IMR-90 (cell line): Measurements from ENCODE around the gene SLC4A8. TPM values are rescaled to one million over a fixed set of nuclear protein-coding genes. Genes with fewer than 3 reads are reported as not detected.

Source experiments
- ATAC-seq: fragments of 200-7000 bp; cut with Tn5 transposase; 2 replicates; pipeline ENCODE4 v1.9.1; 2020; ENCODE audit warnings: low read depth, mild to moderate bottlenecking, moderate library complexity
- BruUV-seq: library from RNA; stranded (reverse); fragments of 400-500 nt; replicated peaks from 2 replicates; lab custom pipeline; 2021; lab: Mats Ljungman, UMichigan
- CTCF ChIA-PET: fragments of 300-600 bp; formaldehyde crosslinking; extraction: SDS; loops from one replicate; lab custom pipeline; 2021; ENCODE audit warnings: antibody characterized with exemption; lab: Yijun Ruan, JAX
- POLR2A ChIA-PET: fragments of 300-600 bp; sonication (Branson Sonifier 250); formaldehyde crosslinking; loops from one replicate; lab custom pipeline; 2022; ENCODE audit warnings: antibody characterized with exemption; ENCODE audit not compliant: unreplicated experiment; lab: Charles Lee
- DNase-seq: peaks from one replicate; pipeline ENCODE4 v3.0.0; 2013
- H2AFZ ChIP-seq: replicated peaks from 2 replicates; pipeline ENCODE3; 2013; ENCODE audit warnings: low read length, mild to moderate bottlenecking; ENCODE audit not compliant: poor library complexity
- H2AK5ac ChIP-seq: 2 replicates; pipeline ENCODE4 v1.6.1; 2013; ENCODE audit warnings: low read depth, low read length, inconsistent platforms
- H2AK9ac ChIP-seq: replicated peaks from 2 replicates; pipeline ENCODE3; 2013; ENCODE audit warnings: mild to moderate bottlenecking, low read depth, low read length, moderate library complexity; ENCODE audit not compliant: poor library complexity
- H2BK120ac ChIP-seq: 2 replicates; pipeline ENCODE4 v1.6.1; 2013; ENCODE audit warnings: low read depth, low read length, inconsistent platforms
- H2BK15ac ChIP-seq: 3 replicates; pipeline ENCODE4 v1.6.1; 2013; ENCODE audit warnings: low read depth, low read length, inconsistent platforms
- H2BK20ac ChIP-seq: 2 replicates; pipeline ENCODE4 v1.6.1; 2013; ENCODE audit warnings: low read depth, mild to moderate bottlenecking, inconsistent platforms, low read length, moderate library complexity
- H2BK5ac ChIP-seq: 2 replicates; pipeline ENCODE4 v1.6.1; 2013; ENCODE audit warnings: mild to moderate bottlenecking, low read depth, low read length, inconsistent platforms; ENCODE audit not compliant: poor library complexity, severe bottlenecking
- H3K14ac ChIP-seq: replicated peaks from 2 replicates; pipeline ENCODE4 v1.6.1; 2013; ENCODE audit warnings: low read depth, low read length, inconsistent platforms
- H3K18ac ChIP-seq: 2 replicates; pipeline ENCODE4 v1.6.1; 2013; ENCODE audit warnings: low read depth, low read length, control low read depth
- H3K23ac ChIP-seq: 2 replicates; pipeline ENCODE4 v1.6.1; 2013; ENCODE audit warnings: low read depth, low read length, inconsistent platforms
- H3K27ac ChIP-seq: 2 replicates; pipeline ENCODE4 v1.5.1; 2013; ENCODE audit warnings: mild to moderate bottlenecking, control low read depth, low read length; ENCODE audit not compliant: insufficient read depth
- H3K27me3 ChIP-seq: 2 replicates; pipeline ENCODE4 v1.6.1; 2013; ENCODE audit warnings: low read length; ENCODE audit not compliant: control insufficient read depth, insufficient read depth
- H3K36me3 ChIP-seq: 2 replicates; pipeline ENCODE4 v1.6.1; 2013; ENCODE audit warnings: low read length, mixed read lengths; ENCODE audit not compliant: control insufficient read depth, insufficient read depth
- H3K4ac ChIP-seq: 2 replicates; pipeline ENCODE4 v1.6.1; 2013; ENCODE audit warnings: low read depth, low read length, inconsistent platforms
- H3K4me1 ChIP-seq: 2 replicates; pipeline ENCODE4 v1.6.1; 2013; ENCODE audit warnings: low read length, mixed read lengths; ENCODE audit not compliant: control insufficient read depth, insufficient read depth
- H3K4me2 ChIP-seq: 2 replicates; pipeline ENCODE4 v1.6.1; 2013; ENCODE audit warnings: low read depth, mild to moderate bottlenecking, control low read depth, low read length, moderate library complexity
- H3K4me3 ChIP-seq: 2 replicates; pipeline ENCODE4 v1.5.1; 2013; ENCODE audit warnings: low read depth, mild to moderate bottlenecking, control low read depth, low read length, moderate library complexity; ENCODE audit not compliant: insufficient read depth
- H3K56ac ChIP-seq: 2 replicates; pipeline ENCODE4 v1.6.1; 2013; ENCODE audit warnings: low read length, inconsistent platforms; ENCODE audit not compliant: insufficient read depth; ENCODE audit errors: extremely low read depth
- H3K79me1 ChIP-seq, 2 experiments: 2 replicates each; pipeline ENCODE4 v1.6.1; 2013; ENCODE audit warnings: low read length in 2 of 2, inconsistent platforms in 1 of 2, low read depth in 1 of 2
- H3K9ac ChIP-seq: 2 replicates; pipeline ENCODE4 v1.6.1; 2013; ENCODE audit warnings: low read depth, low read length, control low read depth
- H3K9me1 ChIP-seq: 2 replicates; pipeline ENCODE4 v1.6.1; 2013; ENCODE audit warnings: low read length, inconsistent platforms; ENCODE audit not compliant: insufficient read depth
- H3K9me3 ChIP-seq: 2 replicates; pipeline ENCODE4 v1.6.1; 2013; ENCODE audit warnings: low read length; ENCODE audit not compliant: control insufficient read depth, insufficient read depth
- H4K20me1 ChIP-seq: 2 replicates; pipeline ENCODE4 v1.6.1; 2013; ENCODE audit warnings: low read length, inconsistent platforms; ENCODE audit not compliant: insufficient read depth
- H4K5ac ChIP-seq: 2 replicates; pipeline ENCODE4 v1.6.1; 2013; ENCODE audit warnings: mild to moderate bottlenecking, low read depth, low read length, control low read depth
- H4K8ac ChIP-seq, 2 experiments: 2 replicates each; pipeline ENCODE4 v1.6.1; 2013; ENCODE audit warnings: low read depth in 2 of 2, low read length in 2 of 2, control low read depth in 1 of 2, inconsistent platforms in 1 of 2
- H4K91ac ChIP-seq: 2 replicates; pipeline ENCODE4 v1.6.1; 2013; ENCODE audit warnings: low read depth, low read length, inconsistent platforms; ENCODE audit not compliant: insufficient read depth
- BHLHE40 ChIP-seq: fragments of 150-350 bp; IDR thresholded peaks from 2 replicates; pipeline ENCODE4 v1.6.1; 2016; ENCODE audit warnings: mild to moderate bottlenecking, low read depth, low read length
- CEBPB ChIP-seq: IDR thresholded peaks from 2 replicates; pipeline ENCODE4 v1.6.1; 2012; ENCODE audit warnings: low read depth, low read length, improper control_type of control experiment
- CHD1 ChIP-seq: IDR thresholded peaks from 2 replicates; pipeline ENCODE4 v1.6.1; 2012; ENCODE audit warnings: low read depth, low read length, improper control_type of control experiment
- CTCF ChIP-seq: conservative IDR thresholded peaks from 2 replicates; pipeline ENCODE4 v1.5.1; 2012; ENCODE audit warnings: mild to moderate bottlenecking, low read depth, low read length, improper control_type of control experiment
- FOS ChIP-seq: fragments of 150-350 bp; IDR thresholded peaks from 2 replicates; pipeline ENCODE4 v1.6.1; 2016; ENCODE audit warnings: low read depth, low read length
- MAFK ChIP-seq: IDR thresholded peaks from 2 replicates; pipeline ENCODE4 v1.6.1; 2012; ENCODE audit warnings: low read depth, low read length, improper control_type of control experiment
- MAZ ChIP-seq: IDR thresholded peaks from 2 replicates; pipeline ENCODE4 v1.6.1; 2012; ENCODE audit warnings: low read depth, mild to moderate bottlenecking, low read length, improper control_type of control experiment, moderate library complexity, borderline replicate concordance
- MXI1 ChIP-seq: IDR thresholded peaks from 2 replicates; pipeline ENCODE4 v1.6.1; 2012; ENCODE audit warnings: low read depth, mild to moderate bottlenecking, low read length, moderate library complexity, borderline replicate concordance
- NFE2L2 ChIP-seq: fragments of 150-350 bp; IDR thresholded peaks from 2 replicates; pipeline ENCODE4 v1.6.1; 2016; ENCODE audit warnings: low read depth, mild to moderate bottlenecking, low read length
- POLR2A ChIP-seq: IDR thresholded peaks from 2 replicates; pipeline ENCODE4 v1.6.1; 2012; ENCODE audit warnings: mild to moderate bottlenecking, low read depth, low read length
- RAD21 ChIP-seq: IDR thresholded peaks from 2 replicates; pipeline ENCODE4 v1.6.1; 2012; ENCODE audit warnings: low read length, improper control_type of control experiment
- RCOR1 ChIP-seq: IDR thresholded peaks from 2 replicates; pipeline ENCODE4 v1.6.1; 2012; ENCODE audit warnings: mild to moderate bottlenecking, low read length, improper control_type of control experiment; ENCODE audit not compliant: insufficient replicate concordance
- RFX5 ChIP-seq: IDR thresholded peaks from 2 replicates; pipeline ENCODE4 v1.8.0; 2012; ENCODE audit warnings: low read depth, mild to moderate bottlenecking, low read length, moderate library complexity
- SMC3 ChIP-seq: fragments of 150-350 bp; IDR thresholded peaks from 2 replicates; pipeline ENCODE4 v1.6.1; 2016; ENCODE audit warnings: low read depth, mild to moderate bottlenecking, antibody characterized with exemption, low read length, moderate library complexity
- USF2 ChIP-seq: fragments of 150-350 bp; IDR thresholded peaks from 2 replicates; pipeline ENCODE4 v1.6.1; 2017; ENCODE audit warnings: mild to moderate bottlenecking, antibody characterized with exemption, low read length, low read depth
- dilution Hi-C: fragments of 300-500 bp; cut with HindIII; formaldehyde crosslinking; loops from one replicate; pipeline ENCODE4 v1.14.3; 2018; ENCODE audit warnings: low sequenced_read_pairs; ENCODE audit not compliant: unreplicated experiment
- in situ Hi-C: fragments of 300-500 bp; cut with MboI; formaldehyde crosslinking; loops from 3 replicates; pipeline ENCODE4 v1.14.3; 2019; ENCODE audit warnings: low sequenced_read_pairs, inconsistent platforms, mixed read lengths
- intact Hi-C: fragments of 100-400 bp; cut with micrococcal nuclease; formaldehyde crosslinking; loops from 2 replicates; pipeline ENCODE4 v1.10.0; 2022
- polyA plus RNA-seq, 3 experiments: library from polyadenylated mRNA; depleted of rRNA; stranded (reverse); fragments of >200 nt; gene quantifications; 2 replicates each; pipeline ENCODE4 v1.2.3, GENCODE V29; 2012; ENCODE audit warnings: low replicate concordance in 1 of 3
- total RNA-seq: library from RNA; depleted of rRNA; stranded (reverse); fragments of >200 nt; gene quantifications from 2 replicates; pipeline ENCODE4 v1.2.3, GENCODE V29; 2012
- TF ChIP-seq, protein P1 (sequence below): fragments of 150-350 bp; IDR thresholded peaks from 2 replicates; pipeline ENCODE4 v1.6.1; 2016; ENCODE audit warnings: low read depth, mild to moderate bottlenecking, low read length, moderate library complexity, borderline replicate concordance

The SLC4A8 gene
- total and polyA plus RNA-seq, 2 of the 4 experiments (the other 2 are of a cell fraction), result 3.1 to 5.2 TPM

- Histone ChIP-seq H4K20me1 (no peaks in the 10 kb centered on the region), H3K36me3 (no peaks in the 10 kb centered on the region), H2BK120ac (no peak overlapping the region), H2BK15ac (no peak overlapping the region), H3K4me1 (no peaks in the 10 kb centered on the region), H3K9me3 (no peaks in the 10 kb centered on the region), H2AK5ac (no peak overlapping the region), H4K5ac (no peak overlapping the region), H4K91ac (no peak overlapping the region), H2AK9ac (no peak overlapping the region), H3K9ac (no peak overlapping the region), H2BK20ac (no peak overlapping the region), H3K14ac (no peak overlapping the region), H3K4me3 (no peak overlapping the region), H3K9me1 (no peaks in the 10 kb centered on the region), H3K18ac (no peak overlapping the region), H2AFZ (no peak overlapping the region), H3K56ac (no peak overlapping the region), H3K23ac (no peak overlapping the region), H2BK5ac (no peak overlapping the region), H3K27ac (no peak overlapping the region), H3K4ac (no peak overlapping the region), H3K27me3 (peaks cover 13% of the 10 kb centered on the region), H3K79me1 (no peaks in the 10 kb centered on the region), H3K4me2 (no peak overlapping the region), H4K8ac (no peak overlapping the region)
- DNase-seq (no peak), ATAC-seq (no peak)
- BruUV-seq, result no TSS peak
- in situ Hi-C loops (no loop called here), dilution Hi-C loops (no loop called here), intact Hi-C loops (no loop called here)
- TF ChIP-seq SMC3 (no peak), USF2 (no peak), BHLHE40 (no peak), RFX5 (no peak), MAZ (no peak), RCOR1 (no peak), RAD21 (no peak), CHD1 (no peak), MXI1 (no peak), CEBPB (no peak), MAFK (no peak), FOS (no peak), CTCF (no peak), NFE2L2 (no peak), POLR2A (no peak)
- TF ChIP-seq, protein P1, sequence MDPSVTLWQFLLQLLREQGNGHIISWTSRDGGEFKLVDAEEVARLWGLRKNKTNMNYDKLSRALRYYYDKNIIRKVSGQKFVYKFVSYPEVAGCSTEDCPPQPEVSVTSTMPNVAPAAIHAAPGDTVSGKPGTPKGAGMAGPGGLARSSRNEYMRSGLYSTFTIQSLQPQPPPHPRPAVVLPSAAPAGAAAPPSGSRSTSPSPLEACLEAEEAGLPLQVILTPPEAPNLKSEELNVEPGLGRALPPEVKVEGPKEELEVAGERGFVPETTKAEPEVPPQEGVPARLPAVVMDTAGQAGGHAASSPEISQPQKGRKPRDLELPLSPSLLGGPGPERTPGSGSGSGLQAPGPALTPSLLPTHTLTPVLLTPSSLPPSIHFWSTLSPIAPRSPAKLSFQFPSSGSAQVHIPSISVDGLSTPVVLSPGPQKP, result no peak
- ChIA-PET POLR2A (no interaction called here), CTCF (no interaction called here)
Observed at GRCh38 chr12:51546097-51546496, 121.5 kb downstream of the SLC4A8 start.
